Dendritic cell treated with granulocyte-macrophage colony-stimulating factor and Interleukin-4, amounts not matched to agents 40 ng/mL and 50 ng/mL, for 4 days (primary cell): ENCODE data around the gene CCNY.

ENCODE experiments used
- H3K27ac Mint-ChIP-seq: one replicate; pipeline ENCODE4 v1.8.0; 2022; ENCODE audit warnings: mild to moderate bottlenecking, mixed read lengths
- H3K27me3 Mint-ChIP-seq: one replicate; pipeline ENCODE4 v1.8.0; 2022; ENCODE audit warnings: mild to moderate bottlenecking, mixed read lengths
- H3K36me3 Mint-ChIP-seq: one replicate; pipeline ENCODE4 v1.8.0; 2022; ENCODE audit warnings: low read depth, mixed read lengths
- H3K4me1 Mint-ChIP-seq: one replicate; pipeline ENCODE4 v1.8.0; 2022; ENCODE audit warnings: low read depth, mixed read lengths
- H3K4me3 Mint-ChIP-seq: one replicate; pipeline ENCODE4 v1.8.0; 2022; ENCODE audit warnings: mild to moderate bottlenecking, moderate library complexity, mixed read lengths
- H3K9me3 Mint-ChIP-seq: one replicate; pipeline ENCODE4 v1.8.0; 2022; ENCODE audit warnings: mixed read lengths
- intact Hi-C: fragments of 100-400 bp; cut with micrococcal nuclease; formaldehyde crosslinking; loops from one replicate; pipeline ENCODE4 v1.15.0; 2022

CCNY gene

DNA sequence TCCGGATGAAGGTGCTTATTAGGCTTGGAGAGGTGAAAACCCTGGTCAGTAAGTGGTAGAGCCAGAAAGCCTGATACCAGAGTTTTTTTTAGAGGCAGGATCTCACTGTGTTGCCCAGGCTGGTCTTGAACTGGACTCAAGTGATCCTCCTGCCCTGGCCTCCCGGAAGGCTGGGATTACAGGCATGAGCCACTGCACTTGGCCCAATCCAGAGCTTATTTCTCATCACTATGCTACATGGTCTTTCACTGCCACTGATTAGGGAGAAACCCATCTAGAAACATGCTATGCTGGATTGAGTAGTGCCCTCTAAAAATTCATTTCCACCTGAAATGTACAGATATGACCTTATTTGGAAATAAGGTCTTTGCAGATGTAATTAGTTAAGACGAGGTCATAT lies 240.4 kb downstream of the CCNY start:
- intact Hi-C loops: no loop called here

DNA sequence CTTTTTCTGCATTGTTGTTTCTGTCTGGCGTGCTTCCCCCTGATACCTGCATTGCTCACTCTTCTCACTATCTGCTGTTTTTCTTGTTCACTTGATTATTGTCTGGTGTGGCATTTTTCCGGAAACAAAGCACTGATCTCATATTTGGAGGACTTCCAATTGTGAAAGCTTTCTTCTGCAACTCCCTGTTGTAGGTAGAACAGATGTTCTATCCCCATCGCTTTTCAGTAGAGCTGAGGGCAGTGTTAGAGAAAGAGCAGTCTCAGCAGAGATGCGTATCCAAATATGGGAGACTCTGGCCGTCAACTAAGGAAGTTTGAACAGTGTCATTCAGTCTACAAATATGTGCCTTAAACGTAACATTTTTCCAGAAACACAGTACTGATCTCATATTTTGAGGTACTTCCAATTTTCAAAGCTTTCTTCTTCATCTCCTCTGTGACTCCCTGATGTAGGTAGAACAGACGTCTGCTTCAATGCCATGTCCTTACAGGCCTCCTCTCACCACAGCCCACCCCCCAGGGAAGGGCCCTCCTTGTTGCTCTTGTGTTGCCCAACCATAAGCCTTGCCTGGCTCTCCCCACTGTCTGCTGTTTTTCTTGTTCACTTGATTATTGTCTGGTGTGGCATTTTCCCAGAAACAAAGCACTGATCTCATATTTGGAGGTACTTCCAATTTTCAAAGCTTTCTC lies 241.8 kb downstream of the CCNY start:
- no peak overlapping the region for H3K4me3 Mint-ChIP-seq
- intact Hi-C loops: no loop called here
- H3K9me3 Mint-ChIP-seq: no peaks in the 10 kb centered on the region
- peaks cover 1% of the 10 kb centered on the region for H3K27me3 Mint-ChIP-seq
- H3K4me1 Mint-ChIP-seq: no peaks in the 10 kb centered on the region
- H3K36me3 Mint-ChIP-seq: peaks cover 27% of the 10 kb centered on the region
- H3K27ac Mint-ChIP-seq: no peak overlapping the region

More for the DNA sequence above, 240.4 kb downstream of the CCNY start:
- H3K4me3 Mint-ChIP-seq: no peak overlapping the region
- no peaks in the 10 kb centered on the region for H3K9me3 Mint-ChIP-seq
- H3K4me1 Mint-ChIP-seq: no peaks in the 10 kb centered on the region
- H3K27me3 Mint-ChIP-seq: peaks cover 1% of the 10 kb centered on the region
- no peak overlapping the region for H3K27ac Mint-ChIP-seq
- H3K36me3 Mint-ChIP-seq: peaks cover 40% of the 10 kb centered on the region

DNA sequence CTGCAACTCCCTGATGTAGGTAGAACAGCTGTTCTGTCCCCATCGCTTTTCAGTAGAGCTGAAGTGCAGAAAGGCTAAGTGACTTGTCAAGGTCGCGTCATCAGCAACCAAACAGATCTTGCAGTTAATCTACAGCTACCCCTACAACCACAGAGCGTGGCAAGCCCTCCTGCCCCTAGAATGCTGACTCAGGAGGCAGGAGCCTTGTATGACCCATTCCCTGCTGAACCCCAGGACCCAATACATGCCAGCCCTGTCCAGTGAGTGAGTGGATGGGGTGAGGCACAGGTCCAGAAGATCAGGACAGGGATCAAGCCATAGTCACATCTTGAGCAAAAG lies 242.3 kb downstream of the CCNY start:
- H3K36me3 Mint-ChIP-seq: peaks cover 22% of the 10 kb centered on the region
- no peaks in the 10 kb centered on the region for H3K4me1 Mint-ChIP-seq
- H3K27ac Mint-ChIP-seq: no peak overlapping the region
- H3K9me3 Mint-ChIP-seq: no peaks in the 10 kb centered on the region
- intact Hi-C loops: no loop called here
- no peak overlapping the region for H3K4me3 Mint-ChIP-seq
- peaks cover 1% of the 10 kb centered on the region for H3K27me3 Mint-ChIP-seq

DNA sequence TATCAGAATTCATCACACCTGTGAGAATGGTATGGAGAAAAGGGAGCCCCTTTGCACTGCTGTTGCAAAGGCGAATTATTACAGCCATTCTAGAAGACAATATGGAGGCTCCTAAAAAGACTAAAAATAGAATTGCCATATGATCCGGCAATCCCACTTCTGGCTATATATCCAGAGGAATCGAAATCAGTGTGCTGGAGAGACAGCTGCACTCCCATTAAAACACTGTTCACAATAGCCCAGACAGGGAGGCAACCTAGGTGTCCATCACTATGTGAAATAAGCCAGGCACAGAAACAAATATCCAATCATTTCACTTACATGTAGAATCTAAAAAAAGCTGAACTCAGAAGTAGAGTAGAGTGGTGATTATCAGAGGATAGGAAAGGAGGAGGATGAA lies 242.8 kb downstream of the CCNY start:
- peaks cover 1% of the 10 kb centered on the region for H3K27me3 Mint-ChIP-seq
- no peak overlapping the region for H3K4me3 Mint-ChIP-seq
- no peaks in the 10 kb centered on the region for H3K4me1 Mint-ChIP-seq
- H3K9me3 Mint-ChIP-seq: no peaks in the 10 kb centered on the region
- H3K36me3 Mint-ChIP-seq: peaks cover 17% of the 10 kb centered on the region
- H3K27ac Mint-ChIP-seq: no peak overlapping the region
- intact Hi-C loops: no loop called here

DNA sequence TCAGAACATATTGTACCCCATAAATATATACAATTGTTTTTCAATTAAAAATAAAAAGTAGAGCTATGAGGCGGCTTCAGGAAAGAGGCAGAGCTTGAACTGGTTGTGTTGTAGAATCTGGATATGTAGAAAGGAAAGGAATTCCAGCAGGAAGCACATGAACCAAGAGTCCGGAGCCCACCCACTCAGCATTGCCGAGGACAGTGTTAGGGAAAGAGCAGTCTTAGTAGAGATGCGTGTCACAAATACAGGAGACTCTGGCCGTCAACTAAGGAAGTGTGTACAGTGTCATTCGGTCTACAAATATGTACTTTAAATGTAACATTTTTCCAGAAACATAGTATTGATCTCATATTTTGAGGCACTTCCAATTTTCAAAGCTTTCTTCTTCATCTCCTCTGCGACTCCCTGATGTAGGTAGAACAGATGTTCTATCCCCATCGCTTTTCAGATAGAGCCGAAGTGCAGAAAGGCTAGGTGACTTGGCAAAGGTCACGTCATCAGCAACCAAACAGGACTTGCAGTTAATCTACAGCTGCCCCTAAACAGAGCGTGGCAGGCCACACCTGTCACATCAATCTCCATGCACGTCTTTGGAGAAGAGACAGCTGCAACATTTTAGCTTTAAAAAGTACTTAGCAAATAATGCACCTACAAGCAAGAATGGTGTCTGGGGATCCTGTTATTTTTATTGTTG lies 243.6 kb downstream of the CCNY start:
- intact Hi-C loops: no loop called here
- H3K4me1 Mint-ChIP-seq: no peaks in the 10 kb centered on the region
- no peak overlapping the region for H3K4me3 Mint-ChIP-seq
- H3K27ac Mint-ChIP-seq: no peak overlapping the region
- H3K27me3 Mint-ChIP-seq: peaks cover 1% of the 10 kb centered on the region
- H3K36me3 Mint-ChIP-seq: peaks cover 9% of the 10 kb centered on the region
- H3K9me3 Mint-ChIP-seq: no peaks in the 10 kb centered on the region

DNA sequence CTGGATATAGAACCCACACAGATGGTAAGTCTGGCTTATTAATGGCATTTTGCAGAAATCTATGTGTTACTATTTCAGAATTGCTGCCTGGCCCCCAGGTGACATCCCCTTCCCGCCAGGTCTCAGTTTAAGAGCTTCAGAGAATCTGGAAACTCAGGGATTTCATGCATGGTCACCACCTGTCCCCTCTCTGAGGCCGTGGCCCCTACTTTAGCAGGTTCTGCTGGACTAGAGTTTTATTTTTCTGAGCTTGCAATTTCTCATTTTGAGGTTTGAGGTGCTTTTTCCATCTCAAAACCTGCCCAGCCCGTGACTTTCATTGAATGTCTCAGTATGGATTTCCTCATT lies 244.1 kb downstream of the CCNY start:
- Mint-ChIP-seq H3K27ac (no peak overlapping the region), H3K4me3 (no peak overlapping the region), H3K9me3 (no peaks in the 10 kb centered on the region), H3K27me3 (peaks cover 5% of the 10 kb centered on the region), H3K4me1 (no peaks in the 10 kb centered on the region), H3K36me3 (peaks cover 4% of the 10 kb centered on the region)
- intact Hi-C loops: no loop called here

DNA sequence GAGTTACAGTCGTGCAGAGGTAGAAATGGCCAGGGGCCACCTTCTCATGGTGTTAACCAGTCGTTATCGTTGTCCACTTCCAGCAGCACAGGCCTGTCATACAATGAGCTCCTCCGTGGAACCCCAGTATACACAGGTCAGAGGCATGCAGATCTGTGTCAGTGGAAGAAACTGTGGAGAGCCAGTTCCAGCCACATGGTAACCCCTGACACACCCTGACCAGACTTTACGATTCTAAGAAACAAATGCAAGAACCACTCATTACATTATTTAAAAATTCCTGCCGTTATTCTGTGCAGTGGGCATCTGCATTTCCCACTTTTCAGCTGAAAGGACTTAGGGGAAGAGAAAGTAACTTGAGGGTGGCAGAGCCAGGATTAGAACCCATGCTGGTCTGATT lies 245.3 kb downstream of the CCNY start:
- peaks cover 5% of the 10 kb centered on the region for H3K27me3 Mint-ChIP-seq

DNA sequence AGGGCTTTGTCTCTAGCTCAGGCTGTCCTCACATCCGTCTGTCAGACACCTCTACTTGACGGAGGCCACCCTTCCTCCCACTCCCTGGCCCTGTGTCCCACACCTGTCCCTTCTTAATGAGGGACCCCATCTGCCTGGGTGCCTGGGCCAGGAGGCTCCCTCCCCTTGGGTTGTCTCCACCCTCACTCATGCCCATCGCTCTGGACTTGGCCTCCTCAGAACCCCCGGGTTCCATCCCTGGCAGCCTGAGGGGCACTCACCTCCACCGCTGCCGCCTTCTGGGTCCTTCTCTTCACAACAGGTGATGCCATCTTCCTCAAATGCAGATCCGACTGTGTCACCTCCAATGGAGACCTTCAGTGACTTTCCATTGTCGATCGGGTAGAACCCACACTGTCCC lies 248.6 kb downstream of the CCNY start:
- Mint-ChIP-seq H3K27me3 (peaks cover 6% of the 10 kb centered on the region), H3K4me3 (no peak overlapping the region), H3K27ac (no peak overlapping the region), H3K36me3 (no peaks in the 10 kb centered on the region), H3K9me3 (no peaks in the 10 kb centered on the region), H3K4me1 (no peaks in the 10 kb centered on the region)
- intact Hi-C loops: no loop called here

More for the DNA sequence above, 245.3 kb downstream of the CCNY start:
- Mint-ChIP-seq H3K27ac (no peak overlapping the region), H3K36me3 (no peaks in the 10 kb centered on the region), H3K4me3 (no peak overlapping the region), H3K9me3 (no peaks in the 10 kb centered on the region), H3K4me1 (no peaks in the 10 kb centered on the region)
- intact Hi-C loops: no loop called here

DNA sequence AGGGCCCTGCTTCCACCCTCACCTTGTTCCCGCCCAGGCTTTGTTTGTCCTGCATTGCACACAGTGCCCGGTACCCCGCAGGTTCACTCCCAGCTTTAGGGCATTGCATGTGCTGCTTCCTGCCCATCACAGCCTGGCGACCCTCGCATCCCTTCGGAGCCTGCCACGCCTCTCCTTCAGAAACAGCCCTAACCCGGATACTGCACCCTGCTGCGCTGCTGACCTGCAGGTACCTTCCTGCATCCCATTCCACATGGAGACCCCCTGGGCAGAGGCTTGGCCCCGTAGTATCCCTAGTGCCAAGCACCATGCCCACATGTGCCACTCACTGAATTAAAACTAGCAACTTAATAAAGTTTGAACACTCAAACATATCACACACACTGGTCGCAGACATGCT lies 249.0 kb downstream of the CCNY start:
- H3K4me1 Mint-ChIP-seq: no peaks in the 10 kb centered on the region
- no peak overlapping the region for H3K4me3 Mint-ChIP-seq
- H3K27ac Mint-ChIP-seq: no peak overlapping the region

DNA sequence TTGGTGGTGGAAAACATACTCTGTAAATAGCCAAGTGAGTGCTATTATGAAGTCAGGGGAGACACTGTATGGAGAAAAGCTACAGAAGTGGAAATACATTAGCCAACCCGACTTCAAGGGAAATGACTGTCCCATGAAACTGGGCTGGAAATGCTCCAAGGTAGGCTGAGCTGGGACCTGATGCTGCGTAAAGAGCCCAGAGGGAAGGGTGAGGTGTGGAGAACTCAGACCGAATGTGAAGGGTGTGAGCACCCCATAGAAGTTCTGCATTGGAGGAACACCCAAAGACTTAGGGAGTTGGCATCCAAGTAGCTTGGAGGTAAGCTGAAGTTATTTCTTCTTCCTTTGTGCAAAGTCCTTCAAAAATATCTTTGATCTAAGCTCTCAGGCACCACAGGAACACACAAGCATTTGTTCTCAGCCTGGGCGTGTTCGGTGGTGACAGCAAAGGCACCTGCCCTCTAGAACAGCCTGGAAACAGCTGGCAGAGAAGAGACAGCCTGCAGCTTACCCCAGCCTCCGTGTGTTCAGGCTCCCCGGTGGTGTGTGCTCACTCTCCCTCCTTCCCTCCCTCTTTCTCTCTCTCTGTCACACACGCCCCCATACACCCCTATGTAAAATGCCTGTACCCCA lies 249.7 kb downstream of the CCNY start:
- intact Hi-C loops: no loop called here
- Mint-ChIP-seq H3K27me3 (peaks cover 6% of the 10 kb centered on the region), H3K9me3 (peaks cover 3% of the 10 kb centered on the region), H3K4me3 (no peak overlapping the region), H3K27ac (no peak overlapping the region), H3K4me1 (no peaks in the 10 kb centered on the region), H3K36me3 (no peaks in the 10 kb centered on the region)

More for the DNA sequence above, 249.0 kb downstream of the CCNY start:
- Mint-ChIP-seq H3K27me3 (peaks cover 6% of the 10 kb centered on the region), H3K36me3 (no peaks in the 10 kb centered on the region), H3K9me3 (no peaks in the 10 kb centered on the region)
- intact Hi-C loops: no loop called here

DNA sequence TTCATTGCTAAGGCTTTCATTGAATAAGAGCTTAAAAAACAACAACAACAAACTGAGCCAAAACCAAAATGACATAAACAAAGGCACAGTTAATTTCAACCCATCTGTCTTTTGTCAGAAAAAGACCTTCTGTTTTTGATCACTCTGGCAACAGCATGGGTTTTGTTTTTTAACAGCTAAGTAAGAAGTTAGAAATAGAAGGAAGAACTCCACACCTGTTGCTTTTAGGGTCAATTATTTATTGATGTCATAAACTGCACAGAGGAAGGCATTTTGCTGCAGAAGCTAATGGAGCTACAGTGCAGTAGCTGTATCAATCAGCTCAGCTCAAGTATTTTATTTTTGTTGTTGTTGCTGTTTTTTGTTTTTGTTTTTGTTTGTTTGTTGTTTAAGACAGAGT lies 252.5 kb downstream of the CCNY start:
- no peaks in the 10 kb centered on the region for H3K4me1 Mint-ChIP-seq
- H3K27me3 Mint-ChIP-seq: peaks cover 7% of the 10 kb centered on the region
- intact Hi-C loops: no loop called here
- no peak overlapping the region for H3K27ac Mint-ChIP-seq
- H3K4me3 Mint-ChIP-seq: no peak overlapping the region
- H3K36me3 Mint-ChIP-seq: no peaks in the 10 kb centered on the region
- H3K9me3 Mint-ChIP-seq: peaks cover 27% of the 10 kb centered on the region

DNA sequence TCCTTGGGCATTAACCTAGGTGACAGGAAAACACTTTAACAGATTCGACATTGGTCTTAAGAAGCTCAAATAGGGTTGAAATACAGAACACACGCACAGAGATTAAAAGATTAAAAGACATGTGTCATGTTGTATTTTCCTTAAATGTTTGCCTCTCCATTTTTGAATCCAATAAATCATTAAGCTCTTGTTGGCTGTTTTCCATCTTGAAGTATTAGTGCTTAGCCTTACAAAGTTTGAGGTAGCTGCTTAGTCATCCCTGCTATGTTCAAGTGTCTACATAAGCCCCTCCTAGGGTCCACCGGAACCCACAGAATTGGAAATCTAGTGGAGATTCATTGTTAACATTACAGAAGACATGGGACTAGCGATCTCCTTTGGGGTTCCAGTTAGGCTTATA lies 256.1 kb downstream of the CCNY start:
- no peak overlapping the region for H3K4me3 Mint-ChIP-seq
- peaks cover 3% of the 10 kb centered on the region for H3K27me3 Mint-ChIP-seq
- no peaks in the 10 kb centered on the region for H3K36me3 Mint-ChIP-seq
- peaks cover 42% of the 10 kb centered on the region for H3K9me3 Mint-ChIP-seq
- H3K27ac Mint-ChIP-seq: no peak overlapping the region
- no peaks in the 10 kb centered on the region for H3K4me1 Mint-ChIP-seq
- intact Hi-C loops: no loop called here

DNA sequence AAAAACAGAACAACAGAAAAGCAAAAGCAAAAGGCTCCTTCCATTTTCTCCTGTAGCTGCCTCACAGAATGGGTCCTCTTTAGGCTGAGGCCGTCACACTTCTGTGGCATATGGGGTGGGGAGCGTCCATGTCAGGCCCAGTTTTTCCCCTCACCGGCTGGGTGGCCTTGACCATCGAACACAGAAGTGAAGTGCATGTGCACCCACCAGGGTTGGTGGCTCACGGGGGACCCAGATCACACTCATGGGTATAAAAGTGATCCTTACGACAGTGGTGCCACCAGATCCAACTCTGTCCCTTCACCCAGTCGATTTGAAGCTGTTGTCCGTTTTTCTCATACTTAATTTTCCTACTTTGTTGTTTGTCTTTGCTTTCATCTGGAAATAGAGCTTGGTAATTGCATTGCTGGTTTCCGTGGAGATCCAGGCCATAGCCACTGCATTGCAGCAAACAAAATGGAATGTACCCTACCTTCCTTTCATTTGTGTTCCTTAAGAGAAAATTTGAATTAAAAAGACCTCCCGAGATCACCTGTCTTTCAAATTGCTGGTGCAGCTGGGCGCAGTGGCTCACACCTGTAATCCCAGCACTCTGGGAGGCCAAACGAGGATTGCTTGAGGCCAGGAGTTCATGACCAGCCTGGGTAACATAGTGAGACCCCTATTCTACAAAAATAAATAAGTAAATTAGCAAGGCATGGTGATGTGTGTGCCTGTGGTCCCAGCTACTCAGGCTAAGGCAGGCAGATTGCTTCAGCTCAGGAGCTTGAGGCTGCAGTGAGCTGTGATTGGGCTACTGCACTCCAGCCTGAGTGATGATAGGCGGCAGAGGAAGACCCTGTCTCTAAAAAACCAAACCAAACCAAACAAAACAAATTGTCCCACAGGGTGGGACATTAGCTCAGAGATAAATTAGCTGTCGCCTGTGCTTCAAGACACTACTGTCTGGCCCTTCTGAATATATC lies 258.1 kb downstream of the CCNY start:
- H3K9me3 Mint-ChIP-seq: peaks cover 42% of the 10 kb centered on the region
- intact Hi-C loops: no loop called here
- no peak overlapping the region for H3K4me3 Mint-ChIP-seq
- peaks cover 5% of the 10 kb centered on the region for H3K27me3 Mint-ChIP-seq
- no peaks in the 10 kb centered on the region for H3K4me1 Mint-ChIP-seq
- no peak overlapping the region for H3K27ac Mint-ChIP-seq
- H3K36me3 Mint-ChIP-seq: no peaks in the 10 kb centered on the region

DNA sequence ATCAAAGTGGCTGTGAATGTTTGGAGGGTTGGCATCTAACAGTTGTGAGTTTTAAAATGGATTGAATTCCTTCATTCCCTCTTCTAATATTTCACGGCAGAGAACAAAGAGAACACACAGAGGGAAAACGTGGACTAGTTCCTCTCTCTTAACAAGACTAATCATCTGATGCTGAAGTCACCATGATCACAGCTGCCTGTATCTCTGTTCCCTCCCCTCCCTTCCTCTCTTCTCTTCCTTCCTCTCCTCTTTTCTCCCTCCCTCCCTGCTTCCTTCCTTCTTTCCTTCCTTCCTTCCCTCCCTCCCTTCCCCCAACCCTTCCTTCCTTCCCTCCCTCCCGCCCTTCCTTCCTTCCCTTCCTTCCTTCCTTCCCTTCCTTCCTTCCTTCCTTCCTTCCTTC lies 258.8 kb downstream of the CCNY start:
- intact Hi-C loops: no loop called here
- no peaks in the 10 kb centered on the region for H3K36me3 Mint-ChIP-seq
- no peak overlapping the region for H3K27ac Mint-ChIP-seq
- peaks cover 42% of the 10 kb centered on the region for H3K9me3 Mint-ChIP-seq
- peaks cover 5% of the 10 kb centered on the region for H3K27me3 Mint-ChIP-seq
- H3K4me1 Mint-ChIP-seq: no peaks in the 10 kb centered on the region
- no peak overlapping the region for H3K4me3 Mint-ChIP-seq
